Liver (tissue), 3 donors: ENCODE measurements around the gene UBE2E2.

Experiments
- EGR1 ChIP-seq, 2 donors: IDR thresholded peaks; 2 replicates each; pipeline ENCODE4 v1.6.1; 2016 to 2018; ENCODE audit warnings: antibody characterized with exemption in 2 of 2, low read depth in 2 of 2
- FOXA1 ChIP-seq: IDR thresholded peaks from 2 replicates; pipeline ENCODE4 v1.6.1; 2016; ENCODE audit warnings: antibody characterized with exemption
- GABPA ChIP-seq, 2 donors: IDR thresholded peaks in 1 of 2; conservative IDR thresholded peaks in 1 of 2; 2 replicates each; pipeline ENCODE4 v1.6.1; 2016; ENCODE audit warnings: antibody characterized with exemption in 2 of 2, mild to moderate bottlenecking in 1 of 2, moderate library complexity in 1 of 2
- JUND ChIP-seq, 2 donors: IDR thresholded peaks; 2 replicates each; pipeline ENCODE4 v1.6.1; 2016; ENCODE audit warnings: antibody characterized with exemption in 2 of 2
- RXRA ChIP-seq, 2 donors: IDR thresholded peaks; 2 replicates each; pipeline ENCODE4 v1.6.1; 2017 to 2018; ENCODE audit warnings: antibody characterized with exemption in 2 of 2, mild to moderate bottlenecking in 1 of 2
- TAF1 ChIP-seq: conservative IDR thresholded peaks from 2 replicates; pipeline ENCODE4 v1.6.1; 2016; ENCODE audit warnings: antibody characterized with exemption, mild to moderate bottlenecking
- TF ChIP-seq, protein P1 (sequence below): fragments of 150-350 bp; IDR thresholded peaks from 2 replicates; pipeline ENCODE4 v1.5.1; 2017; ENCODE audit warnings: improper control_type of control experiment, low read depth, low read length; ENCODE audit not compliant: missing input control
- TF ChIP-seq, protein P2 (sequence below): IDR thresholded peaks from 2 replicates; pipeline ENCODE4 v1.6.1; 2016; ENCODE audit warnings: antibody characterized with exemption
- TF ChIP-seq, protein P3 (sequence below): IDR thresholded peaks from 2 replicates; pipeline ENCODE4 v1.6.1; 2016; ENCODE audit warnings: antibody characterized with exemption, mild to moderate bottlenecking
- TF ChIP-seq, protein P4 (sequence below): IDR thresholded peaks from 2 replicates; pipeline ENCODE4 v1.6.1; 2016; ENCODE audit warnings: antibody characterized with exemption
- donor health status: healthy.
- donor health status: healthy.

DNA sequence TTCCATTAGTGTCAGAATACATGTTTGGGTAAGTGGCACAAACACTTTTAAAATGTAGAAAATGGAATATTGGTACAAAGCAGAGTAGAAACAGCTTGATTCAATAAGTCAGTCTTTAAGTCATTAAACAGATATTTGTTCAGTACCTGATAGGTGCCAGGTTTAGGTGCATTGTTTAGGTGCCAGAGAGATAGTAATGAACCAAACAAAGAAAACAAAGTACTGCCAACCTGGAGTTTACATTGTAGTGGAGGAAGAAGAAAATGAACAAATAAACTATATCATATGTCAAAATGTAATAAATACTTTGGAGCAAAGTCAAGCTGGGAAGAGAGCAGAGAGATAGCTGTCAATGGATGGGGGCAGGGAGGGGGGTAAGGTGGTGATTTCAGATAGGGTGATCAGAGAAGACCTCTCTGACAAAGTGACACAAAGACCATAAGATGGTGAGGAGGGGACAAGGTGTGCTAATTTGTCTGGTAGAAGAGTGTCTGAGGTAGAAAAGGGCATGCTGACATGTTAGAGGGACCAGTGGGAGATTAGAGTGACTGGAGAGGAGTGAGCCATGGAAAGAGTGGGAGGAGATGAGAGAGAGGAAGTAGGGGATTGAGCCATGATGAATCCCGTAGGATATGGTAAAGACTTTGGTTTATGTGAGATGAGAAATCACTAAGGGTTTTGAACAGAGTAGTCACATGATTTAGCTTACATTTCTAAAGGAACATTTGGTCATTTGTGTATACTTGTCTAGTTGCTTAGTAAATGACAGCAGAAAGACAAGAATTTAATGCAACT is 128.2 kb downstream of the UBE2E2 start:
- TF ChIP-seq, protein P1, sequence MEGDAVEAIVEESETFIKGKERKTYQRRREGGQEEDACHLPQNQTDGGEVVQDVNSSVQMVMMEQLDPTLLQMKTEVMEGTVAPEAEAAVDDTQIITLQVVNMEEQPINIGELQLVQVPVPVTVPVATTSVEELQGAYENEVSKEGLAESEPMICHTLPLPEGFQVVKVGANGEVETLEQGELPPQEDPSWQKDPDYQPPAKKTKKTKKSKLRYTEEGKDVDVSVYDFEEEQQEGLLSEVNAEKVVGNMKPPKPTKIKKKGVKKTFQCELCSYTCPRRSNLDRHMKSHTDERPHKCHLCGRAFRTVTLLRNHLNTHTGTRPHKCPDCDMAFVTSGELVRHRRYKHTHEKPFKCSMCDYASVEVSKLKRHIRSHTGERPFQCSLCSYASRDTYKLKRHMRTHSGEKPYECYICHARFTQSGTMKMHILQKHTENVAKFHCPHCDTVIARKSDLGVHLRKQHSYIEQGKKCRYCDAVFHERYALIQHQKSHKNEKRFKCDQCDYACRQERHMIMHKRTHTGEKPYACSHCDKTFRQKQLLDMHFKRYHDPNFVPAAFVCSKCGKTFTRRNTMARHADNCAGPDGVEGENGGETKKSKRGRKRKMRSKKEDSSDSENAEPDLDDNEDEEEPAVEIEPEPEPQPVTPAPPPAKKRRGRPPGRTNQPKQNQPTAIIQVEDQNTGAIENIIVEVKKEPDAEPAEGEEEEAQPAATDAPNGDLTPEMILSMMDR: no peak
- TF ChIP-seq, protein P2, sequence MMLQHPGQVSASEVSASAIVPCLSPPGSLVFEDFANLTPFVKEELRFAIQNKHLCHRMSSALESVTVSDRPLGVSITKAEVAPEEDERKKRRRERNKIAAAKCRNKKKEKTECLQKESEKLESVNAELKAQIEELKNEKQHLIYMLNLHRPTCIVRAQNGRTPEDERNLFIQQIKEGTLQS: no peak
- TF ChIP-seq, protein P3, sequence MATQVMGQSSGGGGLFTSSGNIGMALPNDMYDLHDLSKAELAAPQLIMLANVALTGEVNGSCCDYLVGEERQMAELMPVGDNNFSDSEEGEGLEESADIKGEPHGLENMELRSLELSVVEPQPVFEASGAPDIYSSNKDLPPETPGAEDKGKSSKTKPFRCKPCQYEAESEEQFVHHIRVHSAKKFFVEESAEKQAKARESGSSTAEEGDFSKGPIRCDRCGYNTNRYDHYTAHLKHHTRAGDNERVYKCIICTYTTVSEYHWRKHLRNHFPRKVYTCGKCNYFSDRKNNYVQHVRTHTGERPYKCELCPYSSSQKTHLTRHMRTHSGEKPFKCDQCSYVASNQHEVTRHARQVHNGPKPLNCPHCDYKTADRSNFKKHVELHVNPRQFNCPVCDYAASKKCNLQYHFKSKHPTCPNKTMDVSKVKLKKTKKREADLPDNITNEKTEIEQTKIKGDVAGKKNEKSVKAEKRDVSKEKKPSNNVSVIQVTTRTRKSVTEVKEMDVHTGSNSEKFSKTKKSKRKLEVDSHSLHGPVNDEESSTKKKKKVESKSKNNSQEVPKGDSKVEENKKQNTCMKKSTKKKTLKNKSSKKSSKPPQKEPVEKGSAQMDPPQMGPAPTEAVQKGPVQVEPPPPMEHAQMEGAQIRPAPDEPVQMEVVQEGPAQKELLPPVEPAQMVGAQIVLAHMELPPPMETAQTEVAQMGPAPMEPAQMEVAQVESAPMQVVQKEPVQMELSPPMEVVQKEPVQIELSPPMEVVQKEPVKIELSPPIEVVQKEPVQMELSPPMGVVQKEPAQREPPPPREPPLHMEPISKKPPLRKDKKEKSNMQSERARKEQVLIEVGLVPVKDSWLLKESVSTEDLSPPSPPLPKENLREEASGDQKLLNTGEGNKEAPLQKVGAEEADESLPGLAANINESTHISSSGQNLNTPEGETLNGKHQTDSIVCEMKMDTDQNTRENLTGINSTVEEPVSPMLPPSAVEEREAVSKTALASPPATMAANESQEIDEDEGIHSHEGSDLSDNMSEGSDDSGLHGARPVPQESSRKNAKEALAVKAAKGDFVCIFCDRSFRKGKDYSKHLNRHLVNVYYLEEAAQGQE: no peak
- TF ChIP-seq RXRA (IDR thresholded peaks at IDR 0.05) (no peak), FOXA1 (no peak), EGR1 (IDR thresholded peaks at IDR 0.05; ENCODE audit: low read depth in 2 of 2) (no peak), JUND (IDR thresholded peaks at IDR 0.05) (no peak), TAF1 (no peak), GABPA (IDR thresholded peaks at IDR 0.05 in 1 of 2, conservative IDR thresholded peaks at IDR 0.05 in 1 of 2) (no peak)
- TF ChIP-seq, protein P4, sequence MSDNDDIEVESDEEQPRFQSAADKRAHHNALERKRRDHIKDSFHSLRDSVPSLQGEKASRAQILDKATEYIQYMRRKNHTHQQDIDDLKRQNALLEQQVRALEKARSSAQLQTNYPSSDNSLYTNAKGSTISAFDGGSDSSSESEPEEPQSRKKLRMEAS: no peak
